CD4-positive, alpha-beta T cell treated with Interleukin-21 for 1 hour (primary cell): ENCODE results near the gene SUMO4.
A peak's percentile ranks its signal among the peaks of the same experiment; 100 is the strongest.

Experiments used
- DNase-seq: peaks from one replicate; pipeline ENCODE4 v3.0.0-alpha.2; 2020

SUMO4 gene

DNA sequence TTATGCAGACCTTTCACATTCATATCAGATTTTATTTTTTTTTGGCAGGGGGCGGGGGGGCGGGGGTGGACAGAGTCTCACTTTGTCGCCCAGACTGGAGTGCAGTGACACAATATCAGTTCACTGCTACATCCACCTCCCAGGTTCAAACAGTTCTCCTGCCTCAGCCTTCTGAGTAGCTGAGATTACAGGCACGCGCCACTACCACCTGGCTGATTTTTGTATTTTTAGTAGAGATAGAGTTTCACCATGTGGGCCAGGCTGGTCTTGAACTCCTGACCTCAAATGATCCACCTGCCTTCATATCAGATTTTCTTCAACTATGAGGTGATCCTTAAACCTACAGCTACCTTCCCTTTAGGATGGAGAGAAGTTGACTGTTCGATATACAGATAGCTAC is 8.0 kb upstream of the SUMO4 start:
- DNase-seq = no peak

DNA sequence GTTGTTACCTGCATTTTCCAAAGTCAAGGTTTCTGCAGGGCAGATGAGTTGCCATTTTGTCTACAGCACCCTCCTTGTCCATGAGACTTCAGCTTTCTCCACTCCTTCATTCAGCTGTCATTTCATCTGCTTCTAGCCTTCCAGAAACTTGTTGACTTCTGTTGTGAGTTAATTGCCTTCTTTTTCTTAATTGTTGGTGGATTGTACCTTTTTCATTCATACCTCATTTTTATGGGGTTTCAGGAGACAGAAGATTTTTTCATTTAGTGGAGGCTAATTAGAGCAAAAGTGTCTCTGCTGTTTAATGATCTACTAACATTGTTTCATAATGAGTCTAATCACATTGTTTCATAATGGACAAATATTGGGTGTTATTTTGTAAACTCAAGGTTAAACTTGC is 7.5 kb upstream of the SUMO4 start:
- DNase-seq = no peak

DNA sequence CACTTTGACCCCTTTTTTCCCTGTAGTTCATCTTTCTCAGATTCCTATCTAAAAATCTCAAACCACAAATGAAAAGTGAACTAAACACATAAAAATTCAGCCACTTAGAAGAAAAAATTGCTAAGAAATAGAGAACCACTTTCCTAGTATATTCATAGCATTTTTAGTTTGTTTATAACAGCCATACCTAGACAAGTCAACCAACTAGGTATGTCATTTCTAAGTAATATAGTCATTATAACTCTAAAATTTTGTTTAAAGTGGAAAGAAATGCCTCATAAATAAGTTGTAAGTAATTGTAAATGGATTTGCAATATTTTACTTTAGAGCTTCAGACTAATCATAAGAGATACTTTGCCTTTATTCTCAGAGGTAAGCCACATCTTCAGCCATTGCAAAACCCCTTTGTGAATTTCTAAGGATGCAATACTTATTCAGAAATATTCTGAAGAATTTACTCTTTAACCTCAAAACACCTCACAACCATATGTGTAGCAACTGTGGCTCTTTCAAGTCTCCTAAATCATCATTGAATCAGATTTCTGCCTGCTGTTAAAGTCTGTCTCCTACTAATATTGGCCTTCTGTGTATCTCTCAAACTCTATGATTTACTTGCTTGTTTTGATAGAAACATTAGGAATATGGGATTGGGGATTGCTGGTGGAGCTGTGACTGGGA is 6.9 kb upstream of the SUMO4 start:
- no peak for DNase-seq

DNA sequence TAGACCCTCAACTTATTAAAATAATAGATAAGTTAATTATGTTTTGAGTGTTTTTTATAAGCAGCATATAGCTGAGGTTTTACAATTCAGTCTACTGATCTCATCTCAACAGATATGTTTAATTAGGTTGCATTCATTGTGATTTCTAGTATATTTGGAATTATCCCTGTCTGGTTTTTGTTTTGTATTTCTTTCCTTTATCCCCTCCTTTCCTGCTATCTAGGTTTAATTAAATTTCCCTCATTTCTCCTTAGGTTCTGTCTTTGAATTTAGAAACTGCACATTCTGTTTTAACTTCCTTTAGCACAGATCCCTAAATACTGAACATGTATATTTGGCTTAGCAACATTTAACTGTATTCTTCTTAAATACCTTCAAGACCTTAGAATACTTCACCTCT is 4.9 kb upstream of the SUMO4 start:
- DNase-seq = no peak

DNA sequence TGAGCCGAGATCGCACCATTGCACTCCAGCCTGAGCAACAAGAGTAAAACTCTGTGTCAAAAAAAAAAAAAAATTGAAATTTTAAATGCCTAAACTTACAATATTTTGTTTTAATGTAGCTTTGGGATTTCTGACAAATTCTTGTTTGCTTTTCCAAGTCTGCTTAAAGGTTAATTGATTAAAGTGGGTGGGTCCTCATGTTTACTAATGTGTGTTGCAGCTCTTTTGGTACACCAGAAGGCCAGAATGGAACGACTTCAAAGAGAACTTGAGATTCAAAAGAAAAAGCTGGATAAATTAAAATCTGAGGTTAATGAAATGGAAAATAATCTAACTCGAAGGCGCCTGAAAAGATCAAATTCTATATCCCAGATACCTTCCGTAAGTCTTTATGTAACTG is 2.7 kb upstream of the SUMO4 start:
- no peak for DNase-seq

DNA sequence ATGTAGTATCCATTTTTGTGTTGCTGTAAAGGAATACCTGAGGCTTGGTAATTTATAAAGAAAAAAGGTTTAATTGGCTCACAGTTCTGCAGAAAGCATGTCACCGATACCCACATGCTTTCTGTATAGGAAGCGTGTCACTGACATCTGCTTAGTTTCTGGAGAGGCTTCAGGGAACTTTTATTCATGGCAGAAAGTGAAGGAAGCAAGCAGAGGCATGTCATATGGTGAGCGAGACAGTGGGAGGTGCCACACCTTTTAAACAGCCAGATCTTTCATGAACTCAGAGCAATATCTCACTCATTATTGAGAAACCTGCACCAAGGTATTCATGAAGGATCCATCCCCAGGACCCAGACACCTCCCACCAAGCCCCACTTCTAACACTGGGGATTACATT is 3.5 kb downstream of the SUMO4 start:
- DNase-seq = no peak

DNA sequence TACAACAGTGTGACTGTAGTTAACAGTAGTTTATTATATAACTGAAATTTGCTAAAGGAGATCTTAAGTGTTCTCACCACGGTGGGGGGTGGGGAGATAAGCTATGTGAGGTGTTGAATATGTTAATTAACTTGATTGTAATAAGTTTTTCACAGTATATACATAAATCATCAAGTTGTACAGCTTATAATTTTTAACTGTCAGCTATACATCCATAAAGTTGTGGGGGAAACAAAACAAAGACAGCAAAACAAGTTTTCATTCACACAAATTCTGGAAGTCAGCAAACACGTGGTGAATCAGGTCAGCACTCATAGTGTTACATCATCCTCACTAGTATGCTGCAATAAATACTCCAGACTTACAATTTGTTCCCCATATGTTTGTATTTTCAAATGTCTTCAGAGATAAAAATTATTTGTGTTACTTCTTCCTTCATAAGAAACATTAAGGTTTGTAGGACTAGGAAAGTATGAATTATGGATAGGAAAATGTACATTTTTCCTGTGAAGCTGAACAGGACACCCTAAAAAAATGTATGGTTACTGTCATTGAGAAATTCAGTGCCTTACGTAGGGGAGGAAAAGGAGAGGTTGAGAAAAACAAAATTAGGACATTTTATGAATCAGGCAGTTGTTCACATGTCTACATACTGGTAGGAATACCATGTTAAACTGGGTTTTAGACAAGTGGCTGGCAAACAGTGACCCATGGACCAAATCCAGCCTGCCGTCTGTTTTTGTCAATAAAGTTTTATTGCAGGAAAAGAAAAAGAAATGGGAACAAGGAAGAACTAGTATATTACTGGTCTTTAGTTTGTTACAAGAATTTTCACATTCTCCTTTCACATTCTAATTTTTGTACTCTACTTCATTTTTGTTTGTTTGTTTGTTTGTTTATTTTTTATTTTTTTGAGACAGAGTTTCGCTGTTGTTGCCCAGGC is 6.0 kb downstream of the SUMO4 start:
- no peak for DNase-seq

DNA sequence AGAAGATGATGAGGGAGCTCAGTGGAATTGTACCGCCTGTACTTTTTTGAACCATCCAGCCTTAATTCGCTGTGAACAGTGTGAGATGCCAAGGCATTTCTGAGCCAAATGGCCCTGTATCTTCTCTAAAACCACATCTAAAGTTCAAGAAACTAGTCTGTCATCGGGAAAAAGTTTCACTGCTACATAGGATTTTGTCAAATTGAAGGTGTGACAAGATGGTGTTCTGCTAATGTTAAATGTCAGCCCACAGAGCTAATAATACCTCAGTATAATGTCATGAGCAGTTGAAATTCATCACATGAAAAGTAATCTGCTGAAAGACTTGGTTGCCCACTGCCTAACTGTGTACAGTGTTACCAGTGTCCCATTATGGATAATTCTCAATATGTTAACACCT is 9.6 kb downstream of the SUMO4 start:
- no peak for DNase-seq

DNA sequence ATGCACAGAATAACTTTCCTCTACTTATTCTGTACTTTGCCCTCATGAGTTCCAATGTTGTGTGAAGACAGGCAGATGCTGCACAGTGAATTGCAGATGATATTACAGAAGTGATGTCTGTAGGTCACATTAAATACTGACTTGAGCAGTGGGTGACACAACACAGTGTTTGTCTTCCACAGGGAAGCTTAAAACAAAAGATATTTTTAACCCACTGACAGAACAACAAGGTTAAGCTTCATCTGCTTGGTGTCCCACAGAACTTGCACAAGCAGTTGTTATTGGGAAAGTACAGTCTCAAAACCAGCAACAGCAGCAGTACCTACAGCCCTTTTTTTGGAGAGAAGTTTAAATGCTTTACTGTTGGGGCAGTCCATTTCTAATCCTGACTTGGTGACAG is 10.5 kb downstream of the SUMO4 start:
- DNase-seq = no peak

DNA sequence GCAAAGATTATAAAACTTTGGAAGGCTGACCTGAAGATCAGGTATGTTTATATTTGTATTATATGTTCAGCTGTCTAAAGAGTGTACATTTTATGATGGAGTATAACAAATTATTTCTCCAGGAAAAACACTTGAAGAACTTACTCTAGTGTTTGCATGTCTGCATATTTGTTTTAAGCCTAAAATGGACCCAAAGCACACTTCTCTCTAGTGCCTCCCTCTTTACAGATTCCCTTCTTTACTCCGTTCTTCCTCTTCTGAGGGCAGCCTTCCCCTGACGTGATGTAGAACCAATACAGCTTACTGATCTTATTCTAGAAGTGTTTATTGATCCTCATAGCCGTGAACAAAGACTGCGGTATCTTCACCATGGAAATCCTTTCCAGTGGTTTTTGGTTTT is 13.9 kb downstream of the SUMO4 start:
- DNase-seq = no peak

DNA sequence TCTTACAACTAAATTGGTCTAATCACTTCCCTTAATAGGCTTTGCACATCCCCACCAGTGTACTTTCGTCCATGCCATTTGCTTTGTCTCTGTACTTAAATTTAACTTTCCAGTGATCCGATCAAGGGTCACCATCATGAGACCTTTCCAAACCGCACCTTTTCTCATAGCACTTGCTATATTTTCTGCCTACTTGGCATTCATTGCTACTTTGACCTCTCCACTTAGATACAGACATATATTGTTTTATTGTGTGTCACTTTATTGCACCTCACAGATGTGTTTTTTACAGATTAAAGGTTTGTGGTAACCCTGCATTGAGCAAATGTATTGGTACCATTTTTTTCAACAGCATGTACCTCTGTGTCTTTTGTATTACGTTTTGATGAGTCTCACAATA is 14.8 kb downstream of the SUMO4 start:
- DNase-seq = no peak

DNA sequence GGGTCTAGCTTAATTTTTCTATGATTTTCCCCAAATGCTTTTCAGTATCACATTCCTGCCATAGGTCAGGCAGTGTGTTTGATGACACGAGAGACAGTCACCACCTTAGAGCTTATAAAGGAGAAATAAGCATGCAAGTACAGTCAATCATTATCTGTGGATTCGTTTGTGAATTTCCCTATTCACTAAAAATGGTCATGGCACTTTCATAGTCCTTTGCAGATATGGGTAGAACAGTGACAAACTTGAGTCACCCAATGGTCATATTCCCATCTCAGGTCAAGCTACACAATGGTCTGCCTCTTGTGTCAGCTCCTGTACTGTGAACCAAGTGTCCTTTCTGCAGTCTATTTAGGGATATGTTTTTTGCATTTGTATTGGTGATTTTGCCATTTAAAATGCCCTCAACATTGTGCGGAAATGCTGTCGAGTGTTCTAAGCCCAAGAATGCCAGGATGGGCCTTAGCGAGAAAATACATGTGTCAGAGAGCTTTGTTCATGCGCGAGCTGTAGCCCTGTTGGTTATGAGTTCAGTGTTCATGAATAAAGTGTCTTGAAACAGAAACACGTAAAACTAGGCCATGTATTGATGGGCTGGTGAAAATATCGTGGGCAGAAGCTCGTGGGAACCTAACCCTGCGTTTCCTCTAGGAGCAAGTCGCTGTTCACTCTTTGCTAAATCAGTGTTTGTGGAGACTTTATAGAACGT is 19.8 kb downstream of the SUMO4 start:
- DNase-seq = no peak

DNA sequence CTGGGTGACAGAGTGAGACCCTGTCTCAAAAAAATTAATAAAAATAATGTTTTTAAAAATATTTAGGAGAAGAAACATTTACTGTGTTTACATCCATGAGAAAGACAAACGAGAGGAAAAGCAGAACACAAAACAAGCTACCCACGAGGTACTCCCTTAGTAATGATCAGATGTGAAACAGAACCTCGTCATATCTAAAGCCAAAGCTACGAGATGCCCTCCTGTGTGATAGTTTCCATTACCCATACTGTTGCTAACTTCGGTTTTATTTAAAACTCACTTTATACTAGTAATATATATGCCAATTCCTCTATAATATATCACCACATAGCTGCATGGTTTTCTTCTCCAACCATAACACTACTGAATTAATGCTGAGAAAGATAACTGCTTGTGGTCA is 21.1 kb downstream of the SUMO4 start:
- DNase-seq = no peak

DNA sequence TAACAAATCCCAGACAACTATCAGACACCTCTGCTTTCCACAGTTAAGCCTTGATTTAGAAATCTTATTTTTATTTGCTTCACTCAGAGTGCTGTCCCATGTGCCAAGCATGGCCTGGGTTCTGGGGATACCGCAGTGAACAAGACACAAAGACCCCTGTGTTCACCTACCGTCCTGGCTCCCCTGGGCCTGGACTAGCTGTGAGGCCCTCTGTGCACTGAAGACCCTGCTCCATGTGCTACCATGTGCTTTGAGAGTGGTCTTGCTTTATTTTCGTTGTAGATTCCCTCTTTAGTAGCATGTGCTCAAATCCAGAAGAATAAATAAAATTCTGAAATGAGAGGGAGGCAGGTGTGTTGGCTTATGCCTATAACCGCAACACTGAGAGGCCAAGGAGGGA is 22.5 kb downstream of the SUMO4 start:
- no peak for DNase-seq

DNA sequence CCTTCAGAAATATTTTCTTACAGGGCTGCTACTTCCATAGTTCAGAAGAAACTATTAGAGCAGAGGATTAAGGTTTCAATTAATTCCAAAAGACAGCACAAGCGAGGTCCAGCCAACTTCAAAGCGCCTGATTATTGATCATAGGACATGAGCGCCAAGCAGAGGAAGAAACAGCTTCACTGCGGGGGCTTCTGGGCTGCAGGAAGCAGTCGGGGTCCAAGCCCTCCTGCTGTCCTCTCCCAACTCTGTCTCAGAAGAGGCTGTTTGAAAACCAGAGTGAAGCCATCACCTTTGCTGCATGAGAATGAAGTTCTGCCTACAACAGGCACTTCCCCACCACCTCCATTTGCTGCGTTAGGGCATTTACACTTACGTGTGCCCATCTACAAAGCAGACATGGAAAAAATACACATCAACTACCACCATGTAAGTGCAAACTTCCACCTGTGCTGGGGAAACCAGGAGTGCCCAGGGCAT is 23.9 kb downstream of the SUMO4 start:
- no peak for DNase-seq

DNA sequence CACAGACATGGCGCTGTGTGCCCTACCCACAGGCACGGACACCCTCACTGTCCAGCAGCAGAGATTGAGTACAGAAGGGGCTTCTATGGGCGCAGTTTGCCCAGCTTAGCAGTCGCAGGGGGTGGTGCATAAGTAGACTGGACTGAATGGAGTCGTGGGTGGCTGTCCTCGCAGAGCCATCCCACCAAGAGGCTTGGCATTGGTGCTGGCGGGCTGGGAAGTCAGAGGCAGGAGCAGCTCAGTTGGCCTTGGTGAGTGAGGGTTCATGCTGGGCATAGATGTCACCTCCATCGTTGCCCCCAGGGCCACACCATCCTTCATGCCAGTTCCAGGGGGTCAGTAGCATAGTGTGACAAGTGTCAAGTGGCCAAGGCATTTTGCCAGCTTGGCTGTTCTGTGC is 25.2 kb downstream of the SUMO4 start:
- DNase-seq = no peak

DNA sequence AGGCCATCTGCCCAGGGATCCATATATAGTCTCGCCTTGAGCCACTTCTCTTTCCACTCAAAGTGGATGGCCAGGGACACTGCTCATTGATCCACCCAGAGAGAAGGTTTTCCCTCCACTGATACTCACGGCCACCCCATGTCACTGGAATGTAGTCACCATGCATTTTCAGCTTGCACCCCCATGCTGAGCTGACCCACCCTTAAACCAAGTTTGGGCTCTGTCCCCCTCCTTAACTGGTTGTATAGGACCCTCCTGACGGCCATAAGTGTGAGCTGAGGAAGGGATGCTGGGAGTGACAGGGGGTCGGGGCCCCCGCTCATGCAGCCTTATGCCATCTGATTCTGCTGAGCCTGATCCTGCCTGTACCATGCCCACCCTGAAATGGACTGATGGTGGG is 25.7 kb downstream of the SUMO4 start:
- no peak for DNase-seq

DNA sequence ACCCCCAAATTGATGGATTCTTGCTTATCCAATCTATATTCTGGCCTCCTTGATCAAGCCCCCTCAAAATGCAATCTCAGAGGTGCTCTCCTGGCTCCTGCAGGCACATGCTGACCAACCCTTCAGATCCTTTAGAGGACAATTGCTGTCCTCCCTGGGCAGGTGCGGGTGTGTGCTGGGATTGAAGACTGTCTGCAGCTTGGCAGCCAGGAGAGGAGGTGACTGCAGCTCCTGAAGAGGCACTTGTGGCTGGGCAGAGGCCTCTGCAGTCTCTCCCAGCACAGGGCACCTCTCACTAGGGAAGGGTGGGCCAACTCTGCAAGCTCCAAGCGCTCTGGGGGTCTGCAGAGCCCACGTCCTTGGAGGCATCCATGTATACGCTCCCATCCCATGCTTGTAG is 28.5 kb downstream of the SUMO4 start:
- no peak for DNase-seq

DNA sequence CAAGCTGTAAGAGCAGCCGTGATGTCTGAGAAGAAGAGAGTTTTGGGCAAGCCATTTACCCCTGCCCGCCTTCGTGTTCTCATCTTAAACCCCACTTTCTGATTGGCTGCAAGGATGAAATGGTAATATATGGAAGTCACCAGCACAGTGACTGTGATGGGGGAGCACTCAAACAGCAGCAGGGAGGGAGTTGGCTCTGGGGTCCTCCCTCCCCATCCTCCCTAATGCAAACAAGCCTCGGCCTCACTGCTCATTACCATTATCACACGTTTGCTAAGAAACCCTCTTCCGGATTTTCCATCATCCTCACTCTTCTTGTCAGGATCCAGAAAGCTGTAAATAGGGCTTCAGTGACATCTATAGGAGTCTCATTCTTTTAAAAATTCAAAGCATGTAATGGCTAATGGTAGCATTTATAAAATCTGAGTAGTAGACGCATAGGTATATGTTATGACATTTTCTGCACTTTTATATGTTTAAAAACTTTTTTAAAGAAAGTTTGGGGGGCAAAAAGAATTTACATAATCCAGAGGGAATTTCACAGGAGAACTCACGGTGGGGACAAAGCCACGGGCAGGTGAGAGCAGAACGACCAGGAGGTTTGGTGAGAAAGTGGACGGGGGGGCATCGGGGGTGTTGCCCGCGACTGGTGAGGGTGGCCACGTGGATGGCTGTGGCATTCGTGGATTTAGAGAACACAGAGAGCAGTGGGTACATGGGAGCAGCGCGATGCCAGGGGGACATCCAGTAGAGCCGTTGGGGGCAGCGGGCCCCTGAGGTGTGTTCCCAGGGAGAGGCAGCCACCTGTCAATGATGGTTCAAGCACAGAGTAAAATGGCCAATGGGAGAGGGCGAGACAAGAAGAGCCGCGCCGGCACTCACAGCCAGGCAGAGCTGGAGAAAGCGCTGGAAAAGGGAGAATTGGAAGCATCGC is 29.6 kb downstream of the SUMO4 start:
- no peak for DNase-seq

DNA sequence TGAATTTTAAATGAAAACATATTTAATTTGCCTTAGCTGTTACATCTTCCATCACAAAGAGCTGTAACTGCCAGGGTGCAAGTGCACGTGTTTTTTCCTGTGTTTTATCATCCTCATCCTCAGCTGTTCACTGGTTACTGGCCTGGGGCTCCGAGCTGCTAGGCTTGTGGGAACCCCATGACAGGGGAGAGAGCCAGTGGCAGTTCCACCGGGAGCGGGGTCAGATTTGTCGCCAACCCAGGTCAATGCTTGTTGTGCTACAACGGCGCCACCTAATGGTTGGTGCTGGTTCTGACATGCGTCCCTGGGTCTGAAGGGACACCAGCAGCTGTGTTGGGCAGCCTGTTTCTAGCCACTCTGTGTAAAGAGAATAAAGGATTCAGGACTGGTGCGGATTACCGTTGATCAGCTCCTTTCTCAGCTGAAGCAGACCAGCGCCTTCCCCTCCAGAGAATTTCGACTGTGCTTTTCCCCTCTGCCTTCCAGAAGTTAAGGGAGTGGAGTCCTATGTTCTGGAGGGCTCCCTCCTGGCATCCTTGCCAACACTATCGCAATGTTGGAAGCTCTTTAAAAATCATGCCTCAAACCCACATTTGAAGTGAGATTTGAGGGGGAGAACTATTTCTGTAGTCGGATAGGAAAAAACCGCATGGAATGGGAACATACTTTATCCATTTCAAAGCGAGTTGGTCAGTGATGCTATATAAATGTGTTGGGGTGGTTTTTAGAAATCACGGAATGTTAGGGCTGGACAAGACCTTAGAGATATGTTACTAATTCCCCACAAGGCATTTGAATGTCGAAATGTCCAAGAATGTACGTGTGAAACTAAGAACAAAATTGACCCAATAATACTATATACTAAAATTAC is 32.1 kb downstream of the SUMO4 start:
- DNase-seq = peak; percentile 87

DNA sequence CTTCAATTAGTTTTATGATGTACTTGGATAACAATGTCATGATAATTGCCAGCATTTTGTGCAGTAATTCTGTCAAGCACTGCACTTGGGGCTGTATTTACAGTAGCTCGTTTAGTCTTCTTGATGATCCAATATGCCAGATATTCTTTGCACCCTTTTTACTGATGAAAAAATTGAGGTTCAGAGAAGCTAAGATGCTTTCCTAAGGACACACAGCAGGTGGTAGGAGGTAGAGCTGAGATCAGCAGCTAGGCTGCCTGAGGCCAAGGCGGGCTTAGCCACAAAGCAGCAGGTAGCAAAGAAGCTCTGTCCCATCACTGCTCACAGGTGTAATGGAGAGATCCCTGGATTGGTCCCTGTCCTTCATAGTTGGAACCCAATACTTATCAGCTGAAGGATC is 33.3 kb downstream of the SUMO4 start:
- no peak for DNase-seq

DNA sequence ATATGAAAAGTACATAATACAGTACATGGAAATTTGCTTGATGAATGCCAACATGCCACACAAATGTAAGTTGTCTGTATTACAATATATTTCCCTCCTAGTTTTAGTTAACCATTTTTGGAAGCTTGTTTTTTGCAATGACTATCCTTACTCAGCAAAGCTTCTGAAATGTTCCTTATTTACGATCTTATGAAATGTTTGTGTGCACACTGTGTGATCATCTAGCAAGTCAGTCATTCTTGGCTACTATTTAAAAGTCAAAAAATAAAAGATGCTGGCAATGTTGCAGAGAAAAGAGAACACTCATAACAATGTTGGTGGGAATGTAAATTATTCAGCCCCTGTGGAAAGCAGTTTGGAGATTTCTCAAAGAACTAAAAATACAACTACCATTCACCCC is 33.8 kb downstream of the SUMO4 start:
- no peak for DNase-seq
